Measurements from ENCODE around the gene C5AR1. TPM values are rescaled to one million over a fixed set of nuclear protein-coding genes. Genes with fewer than 3 reads are reported as not detected.

Gene C5AR1
- total RNA-seq, 2 experiments from 2014 or later = 1.1 TPM; not detected in 1

- Histone ChIP-seq H3K9me3 (ENCODE audit: low read length) (no peaks in the 10 kb centered on the region), H4K20me1 (ENCODE audit: insufficient read depth, low read length) (no peaks in the 10 kb centered on the region), H2AFZ (ENCODE audit: low read length) (no peak overlapping the region), H3K4me2 (ENCODE audit: low read length) (no peak overlapping the region), H3K9me2 (ENCODE audit: insufficient read depth, low read length) (no peaks in the 10 kb centered on the region), H3K27ac (ENCODE audit: low read depth, low read length, poor library complexity, severe bottlenecking) (no peak overlapping the region), H3K4me1 (ENCODE audit: insufficient read depth, low read length, poor library complexity, severe bottlenecking) (no peaks in the 10 kb centered on the region), H3K79me2 (ENCODE audit: insufficient read depth, low read depth, low read length) (no peaks in the 10 kb centered on the region), H3K4me3 (ENCODE audit: low read depth, low read length, poor library complexity, severe bottlenecking) (no peak overlapping the region), H3K36me3 (ENCODE audit: insufficient read depth, low read length) (no peaks in the 10 kb centered on the region)
- POLR2A ChIA-PET = interaction anchor here (0.6 kb wide), 1 partner anchor 127 kb away, joined by 3 read pairs; no protein-coding TSS in a partner anchor
- CTCF ChIA-PET (ENCODE audit: unreplicated experiment) = no interaction called here
- intact Hi-C loops (cut with micrococcal nuclease; ENCODE audit: unreplicated experiment) = no loop called here
- TF ChIP-seq EZH2phosphoT487 (IDR thresholded peaks at IDR 0.05; ENCODE audit: borderline replicate concordance, low read depth, low read length) (no peak), CTCF (conservative IDR thresholded peaks at IDR 0.05; ENCODE audit: low read length) (no peak)
- BruUV-seq (replicated peaks) = no TSS peak
- no peak for DNase-seq (ENCODE audit: low spot score)
These were observed 13.7 kb downstream of the C5AR1 start for GRCh38 chr19:47323409-47323808.

- H3K9me2 ChIP-seq (ENCODE audit: insufficient read depth, low read length) = no peaks in the 10 kb centered on the region
- H3K4me2 ChIP-seq (ENCODE audit: low read length) = no peak overlapping the region
- H4K20me1 ChIP-seq (ENCODE audit: insufficient read depth, low read length) = no peaks in the 10 kb centered on the region
- BruUV-seq (replicated peaks) = no TSS peak
- TF ChIP-seq EZH2phosphoT487 (IDR thresholded peaks at IDR 0.05; ENCODE audit: borderline replicate concordance, low read depth, low read length) (no peak), CTCF (conservative IDR thresholded peaks at IDR 0.05; ENCODE audit: low read length) (no peak)
- intact Hi-C loops (cut with micrococcal nuclease; ENCODE audit: unreplicated experiment) = no loop called here
- H3K4me1 ChIP-seq (ENCODE audit: insufficient read depth, low read length, poor library complexity, severe bottlenecking) = no peaks in the 10 kb centered on the region
- H3K9me3 ChIP-seq (ENCODE audit: low read length) = no peaks in the 10 kb centered on the region
- ChIA-PET POLR2A (interaction anchor here (0.6 kb wide), 1 partner anchor 127 kb away, joined by 3 read pairs; no protein-coding TSS in a partner anchor), CTCF (ENCODE audit: unreplicated experiment) (no interaction called here)
- H3K79me2 ChIP-seq (ENCODE audit: insufficient read depth, low read depth, low read length) = no peaks in the 10 kb centered on the region
- no peak overlapping the region for H3K27ac ChIP-seq (ENCODE audit: low read depth, low read length, poor library complexity, severe bottlenecking)
- H3K36me3 ChIP-seq (ENCODE audit: insufficient read depth, low read length) = no peaks in the 10 kb centered on the region
- H3K4me3 ChIP-seq (ENCODE audit: low read depth, low read length, poor library complexity, severe bottlenecking) = no peak overlapping the region
- no peak overlapping the region for H2AFZ ChIP-seq (ENCODE audit: low read length)
- no peak for DNase-seq (ENCODE audit: low spot score)
These were observed 14.2 kb downstream of the C5AR1 start for GRCh38 chr19:47323872-47324271.

- ChIA-PET POLR2A (no interaction called here), CTCF (ENCODE audit: unreplicated experiment) (no interaction called here)
- Histone ChIP-seq H2AFZ (ENCODE audit: low read length) (no peak overlapping the region), H4K20me1 (ENCODE audit: insufficient read depth, low read length) (no peaks in the 10 kb centered on the region), H3K9me2 (ENCODE audit: insufficient read depth, low read length) (no peaks in the 10 kb centered on the region), H3K4me3 (ENCODE audit: low read depth, low read length, poor library complexity, severe bottlenecking) (no peak overlapping the region), H3K36me3 (ENCODE audit: insufficient read depth, low read length) (no peaks in the 10 kb centered on the region), H3K4me1 (ENCODE audit: insufficient read depth, low read length, poor library complexity, severe bottlenecking) (no peaks in the 10 kb centered on the region), H3K27ac (ENCODE audit: low read depth, low read length, poor library complexity, severe bottlenecking) (no peak overlapping the region), H3K79me2 (ENCODE audit: insufficient read depth, low read depth, low read length) (no peaks in the 10 kb centered on the region), H3K9me3 (ENCODE audit: low read length) (no peaks in the 10 kb centered on the region), H3K4me2 (ENCODE audit: low read length) (no peak overlapping the region)
- no TSS peak for BruUV-seq (replicated peaks)
- DNase-seq (ENCODE audit: low spot score) = no peak
- no peak for TF ChIP-seq CTCF (conservative IDR thresholded peaks at IDR 0.05; ENCODE audit: low read length)
- TF ChIP-seq EZH2phosphoT487 (IDR thresholded peaks at IDR 0.05; ENCODE audit: borderline replicate concordance, low read depth, low read length) = no peak
- intact Hi-C loops (cut with micrococcal nuclease; ENCODE audit: unreplicated experiment) = no loop called here
These were observed 14.8 kb downstream of the C5AR1 start for GRCh38 chr19:47324502-47324901.
